Hepatocyte (in vitro differentiated cells): ENCODE data around the gene C1QTNF2.

Source experiments
- EZH2 ChIP-seq: fragments of 200-600 bp; sonication (generic); IDR thresholded peaks from 2 replicates; pipeline ENCODE4 v1.6.1; 2016; ENCODE audit warnings: antibody characterized with exemption, mild to moderate bottlenecking, borderline replicate concordance
- EZH2phosphoT487 ChIP-seq: fragments of 200-600 bp; sonication (generic); IDR thresholded peaks from one replicate; pipeline ENCODE4 v1.6.1; 2018; ENCODE audit warnings: antibody characterized with exemption, mild to moderate bottlenecking, low read depth, moderate library complexity; ENCODE audit not compliant: unreplicated experiment, severe bottlenecking
- TF ChIP-seq, protein P1 (sequence below): fragments of 200-600 bp; sonication (generic); IDR thresholded peaks from 2 replicates; pipeline ENCODE4 v1.5.1; 2016; ENCODE audit warnings: antibody characterized with exemption, mild to moderate bottlenecking; ENCODE audit not compliant: poor library complexity

DNA sequence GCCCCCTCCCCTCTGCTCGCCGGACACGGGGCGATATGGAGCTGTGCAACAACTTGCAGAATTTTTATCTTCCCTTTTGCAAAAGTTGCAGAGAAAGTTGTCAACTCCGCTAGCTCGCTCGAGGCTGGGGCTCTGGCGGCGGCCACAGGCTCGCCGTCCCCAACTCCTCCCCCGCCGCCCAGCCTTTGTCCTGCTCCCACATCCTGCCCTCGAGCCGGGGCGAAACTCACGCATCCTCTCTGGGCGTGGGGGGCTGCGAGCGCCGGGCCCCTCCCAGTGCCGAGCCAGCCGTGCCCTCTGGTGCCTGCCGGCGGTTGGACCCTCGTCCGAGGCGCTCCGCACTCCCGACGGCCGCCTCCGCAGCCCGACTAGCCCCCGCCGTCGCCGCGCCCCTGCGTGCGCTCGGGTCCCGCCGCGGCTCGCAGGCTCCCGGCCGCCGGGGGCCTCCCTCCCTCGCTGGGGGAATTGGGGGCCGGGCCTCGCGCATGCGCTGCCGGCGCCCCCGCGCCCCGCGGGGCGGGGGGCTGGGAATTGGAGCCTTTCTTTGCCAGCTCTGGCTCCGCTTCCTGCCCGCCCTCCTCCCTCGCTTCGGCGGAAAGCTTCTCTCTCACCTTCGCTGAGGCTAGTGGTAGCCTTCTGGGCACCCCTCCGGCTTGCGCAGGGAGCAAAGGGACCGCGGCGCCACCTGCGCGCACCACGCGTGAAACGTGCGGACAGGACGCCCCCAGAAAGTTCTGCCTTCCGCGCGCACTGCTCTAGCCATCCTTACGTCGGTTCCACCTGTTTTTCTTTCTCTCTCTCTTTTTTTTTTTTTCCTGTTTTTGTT, 58.1 kb downstream of the C1QTNF2 start, which contains the start of gene CCNJL:
- TF ChIP-seq, protein P1, sequence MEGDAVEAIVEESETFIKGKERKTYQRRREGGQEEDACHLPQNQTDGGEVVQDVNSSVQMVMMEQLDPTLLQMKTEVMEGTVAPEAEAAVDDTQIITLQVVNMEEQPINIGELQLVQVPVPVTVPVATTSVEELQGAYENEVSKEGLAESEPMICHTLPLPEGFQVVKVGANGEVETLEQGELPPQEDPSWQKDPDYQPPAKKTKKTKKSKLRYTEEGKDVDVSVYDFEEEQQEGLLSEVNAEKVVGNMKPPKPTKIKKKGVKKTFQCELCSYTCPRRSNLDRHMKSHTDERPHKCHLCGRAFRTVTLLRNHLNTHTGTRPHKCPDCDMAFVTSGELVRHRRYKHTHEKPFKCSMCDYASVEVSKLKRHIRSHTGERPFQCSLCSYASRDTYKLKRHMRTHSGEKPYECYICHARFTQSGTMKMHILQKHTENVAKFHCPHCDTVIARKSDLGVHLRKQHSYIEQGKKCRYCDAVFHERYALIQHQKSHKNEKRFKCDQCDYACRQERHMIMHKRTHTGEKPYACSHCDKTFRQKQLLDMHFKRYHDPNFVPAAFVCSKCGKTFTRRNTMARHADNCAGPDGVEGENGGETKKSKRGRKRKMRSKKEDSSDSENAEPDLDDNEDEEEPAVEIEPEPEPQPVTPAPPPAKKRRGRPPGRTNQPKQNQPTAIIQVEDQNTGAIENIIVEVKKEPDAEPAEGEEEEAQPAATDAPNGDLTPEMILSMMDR, result no peak
- no peak for TF ChIP-seq EZH2
- no peak for TF ChIP-seq EZH2phosphoT487
